Endothelial cell of umbilical vein (primary cell): ENCODE results near the gene PWWP2A. TPM values are rescaled to one million over a fixed set of nuclear protein-coding genes. Genes with fewer than 3 reads are reported as not detected.

Source experiments
- BruUV-seq: library from RNA; stranded (reverse); fragments of 400-500 nt; replicated peaks from 2 replicates; lab custom pipeline; 2021; lab: Mats Ljungman, UMichigan
- CTCF ChIA-PET: fragments of 300-600, 350-600 bp; sonication (Branson Sonifier 250); formaldehyde crosslinking; loops from one replicate; lab custom pipeline; 2021; ENCODE audit warnings: antibody characterized with exemption, inconsistent platforms; lab: Charles Lee
- POLR2A ChIA-PET: fragments of 300-600, 350-600 bp; sonication (Branson Sonifier 250); formaldehyde crosslinking; loops from one replicate; lab custom pipeline; 2021; ENCODE audit warnings: antibody characterized with exemption, inconsistent platforms; lab: Charles Lee
- DNase-seq: peaks from one replicate; pipeline ENCODE4 v3.0.0-alpha.2; 2011; ENCODE audit warnings: low read depth, low spot score
- FAIRE-seq: peaks from 2 replicates; lab custom pipeline; 2011; peaks lifted over from hg19 to GRCh38; lab: Jason Lieb, UNC
- H2AFZ ChIP-seq: 2 replicates; pipeline ENCODE4 v1.6.0; 2012; ENCODE audit warnings: low read depth, low read length, control low read depth, inconsistent platforms
- H3K27ac ChIP-seq: 2 replicates; pipeline ENCODE4 v1.5.1; 2011; ENCODE audit warnings: low read depth, mild to moderate bottlenecking, control low read depth, low read length, moderate library complexity; ENCODE audit not compliant: insufficient read depth
- H3K27me3 ChIP-seq, 2 experiments: 2 replicates each; pipeline versions ENCODE4 v1.6.0 to v1.6.1; 2011; ENCODE audit warnings: low read length in 2 of 2, mixed read lengths in 1 of 2; ENCODE audit not compliant: control insufficient read depth in 2 of 2, insufficient read depth in 2 of 2
- H3K36me3 ChIP-seq, 2 experiments: 2 replicates in 1 of 2; 3 replicates in 1 of 2; pipeline ENCODE4 v1.5.1; 2011; ENCODE audit warnings: low read length in 2 of 2, mild to moderate bottlenecking in 1 of 2, moderate library complexity in 1 of 2; ENCODE audit not compliant: control insufficient read depth in 2 of 2, insufficient read depth in 2 of 2; ENCODE audit errors: extremely low read depth in 1 of 2
- H3K4me1 ChIP-seq: 3 replicates; pipeline ENCODE4 v1.5.1; 2011; ENCODE audit warnings: mild to moderate bottlenecking, low read length; ENCODE audit not compliant: control insufficient read depth, insufficient read depth; ENCODE audit errors: extremely low read depth
- H3K4me2 ChIP-seq: 2 replicates; pipeline ENCODE4 v1.6.1; 2011; ENCODE audit warnings: low read length, control low read depth, mixed read lengths; ENCODE audit not compliant: insufficient read depth
- H3K4me3 ChIP-seq, 3 experiments: fragments of 200-600 bp in 1 of 3; sonication (generic), shearing (Covaris generic) in 1 of 3; replicated peaks in 1 of 3; 2 replicates each; pipeline ENCODE4 v1.5.1; 2011 to 2016; ENCODE audit warnings: control low read depth in 3 of 3, low read length in 3 of 3, mild to moderate bottlenecking in 2 of 3, inconsistent platforms in 1 of 3, low read depth in 1 of 3, moderate library complexity in 1 of 3; ENCODE audit not compliant: insufficient read depth in 1 of 3
- H3K79me2 ChIP-seq: 2 replicates; pipeline ENCODE4 v1.6.0; 2012; ENCODE audit warnings: low read length, inconsistent platforms; ENCODE audit not compliant: control insufficient read depth, insufficient read depth
- H3K9ac ChIP-seq: replicated peaks from 2 replicates; pipeline ENCODE3; 2011; ENCODE audit warnings: low read length, control low read depth; ENCODE audit not compliant: insufficient read depth; ENCODE audit errors: extremely low read depth
- H3K9me1 ChIP-seq: replicated peaks from 3 replicates; pipeline ENCODE4 v1.6.0; 2011; ENCODE audit warnings: mild to moderate bottlenecking, low read length; ENCODE audit not compliant: control insufficient read depth, insufficient read depth; ENCODE audit errors: extremely low read depth
- H3K9me3 ChIP-seq: replicated peaks from 2 replicates; pipeline ENCODE4 v1.5.1; 2012; ENCODE audit warnings: low read length, inconsistent platforms; ENCODE audit not compliant: control insufficient read depth, insufficient read depth
- H4K20me1 ChIP-seq: replicated peaks from 2 replicates; pipeline ENCODE3; 2011; ENCODE audit warnings: mild to moderate bottlenecking, low read length; ENCODE audit not compliant: control insufficient read depth, insufficient read depth; ENCODE audit errors: extremely low read depth
- CTCF ChIP-seq, 2 donors: IDR thresholded peaks; 1 replicate in 1 of 2; 2 replicates in 1 of 2; pipeline ENCODE4 v1.5.1; 2011; ENCODE audit warnings: low read length in 2 of 2, mild to moderate bottlenecking in 2 of 2, moderate library complexity in 2 of 2, control low read depth in 1 of 2, inconsistent platforms in 1 of 2, low read depth in 1 of 2; ENCODE audit not compliant: insufficient read depth in 1 of 2; ENCODE audit errors: extremely low read depth in 1 of 2
- EZH2 ChIP-seq: IDR thresholded peaks from 2 replicates; pipeline ENCODE4 v1.6.1; 2012; ENCODE audit warnings: borderline replicate concordance, low read depth, mild to moderate bottlenecking, moderate library complexity, low read length, inconsistent platforms; ENCODE audit not compliant: severe bottlenecking
- FOS ChIP-seq: IDR thresholded peaks from 2 replicates; pipeline ENCODE4 v1.6.1; 2011; ENCODE audit warnings: mild to moderate bottlenecking, low read length, moderate library complexity, borderline replicate concordance; ENCODE audit not compliant: insufficient read depth
- GATA2 ChIP-seq: IDR thresholded peaks from 2 replicates; pipeline ENCODE4 v1.7.0; 2011; ENCODE audit warnings: low read depth, mild to moderate bottlenecking, moderate library complexity, mixed read lengths, low read length; ENCODE audit not compliant: insufficient read length, insufficient read depth
- JUN ChIP-seq: IDR thresholded peaks from 2 replicates; pipeline ENCODE4 v1.6.1; 2011; ENCODE audit warnings: borderline replicate concordance, low read depth; ENCODE audit not compliant: insufficient read length, insufficient read depth
- MYC ChIP-seq: IDR thresholded peaks from one replicate; pipeline ENCODE4 v1.6.1; 2011; ENCODE audit warnings: mild to moderate bottlenecking, low read depth, low read length
- POLR2A ChIP-seq: IDR thresholded peaks from 2 replicates; pipeline ENCODE4 v1.6.1; 2012; ENCODE audit warnings: low read depth, mild to moderate bottlenecking, control low read depth, low read length
- dilution Hi-C: fragments of 300-500 bp; cut with MboI; formaldehyde crosslinking; loops from one replicate; pipeline ENCODE4 v1.15.0; 2019; ENCODE audit warnings: low sequenced_read_pairs; ENCODE audit not compliant: extremely low pct_ligation_motif_present
- intact Hi-C: fragments of 100-400 bp; cut with micrococcal nuclease; formaldehyde crosslinking; loops from one replicate; pipeline ENCODE4 v1.10.0; 2022
- polyA plus RNA-seq, 4 experiments: library from polyadenylated mRNA; depleted of rRNA in 3 of 4; stranded (reverse) in 3 of 4; unstranded in 1 of 4; fragments of >200 nt; gene quantifications; 2 replicates each; pipeline versions ENCODE4 v1.2.1 to v1.2.3, GENCODE V29; 2011 to 2012; ENCODE audit warnings: missing spikeins in 1 of 4
- total RNA-seq: library from RNA; stranded (reverse); gene quantifications from 2 replicates; pipeline ENCODE4 v1.2.3, GENCODE V29; 2021
- TF ChIP-seq, protein P1 (sequence below): IDR thresholded peaks from 2 replicates; pipeline ENCODE4 v1.6.1; 2011; ENCODE audit not compliant: insufficient read depth, insufficient read length

The PWWP2A gene
- total and polyA plus RNA-seq, 2 donors (not counting 3 experiments of a cell fraction or from before 2014, with no cell fraction given) = 4.6 to 19.3 TPM

GRCh38 chr5:160049099-160049498 is 70.2 kb downstream of the PWWP2A start:
- ChIA-PET CTCF (interaction anchor here (1.2 to 2.3 kb wide), 4 partner anchors 13 to 40 kb away, joined by 3 to 5 read pairs (median 4); no protein-coding TSS in a partner anchor), POLR2A (no interaction called here)
- no peaks in the 10 kb centered on the region for H3K27me3 ChIP-seq
- H3K4me2 ChIP-seq = no peak overlapping the region
- no peak for DNase-seq
- dilution Hi-C loops (no loop called here), intact Hi-C loops (no loop called here)
- H4K20me1 ChIP-seq = no peaks in the 10 kb centered on the region
- H3K4me3 ChIP-seq = no peak overlapping the region
- no peak for FAIRE-seq
- H3K9me1 ChIP-seq = no peaks in the 10 kb centered on the region
- TF ChIP-seq JUN (no peak), POLR2A (no peak), EZH2 (no peak), GATA2 (no peak), CTCF (IDR thresholded peaks at IDR 0.05; ENCODE audit: extremely low read depth in 1 of 2, insufficient read depth in 1 of 2, low read depth in 1 of 2, low read length in 2 of 2) (no peak)
- no peaks in the 10 kb centered on the region for H3K79me2 ChIP-seq
- H2AFZ ChIP-seq = no peak overlapping the region
- peaks cover 17 to 18% of the 10 kb centered on the region in 2 experiments for H3K36me3 ChIP-seq
- no peak overlapping the region for H3K27ac ChIP-seq
- no peak overlapping the region for H3K9ac ChIP-seq
- peaks cover 6% of the 10 kb centered on the region for H3K4me1 ChIP-seq
- no peaks in the 10 kb centered on the region for H3K9me3 ChIP-seq
- BruUV-seq = no TSS peak

DNA sequence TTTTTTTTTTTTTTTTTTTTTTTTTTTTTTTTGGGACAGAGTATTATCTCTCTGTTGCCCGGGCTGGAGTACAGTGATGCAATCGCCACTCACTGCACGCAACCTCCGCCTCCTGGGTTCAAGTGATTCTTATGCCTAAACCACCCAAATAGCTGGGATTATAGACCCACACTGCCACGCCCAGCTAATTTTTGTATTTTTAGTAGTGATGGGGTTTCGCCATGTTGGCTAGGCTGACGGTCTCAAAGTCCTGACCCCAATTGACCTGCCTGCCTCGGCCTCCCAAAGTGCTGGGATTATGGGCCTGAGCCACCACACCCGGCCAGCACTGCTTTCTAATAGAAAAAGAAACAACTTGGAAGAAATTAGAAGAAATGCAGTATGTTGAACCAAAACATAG is 71.1 kb downstream of the PWWP2A start:
- H3K79me2 ChIP-seq = no peaks in the 10 kb centered on the region
- no peak overlapping the region for H2AFZ ChIP-seq
- no peaks in the 10 kb centered on the region for H3K27me3 ChIP-seq
- no TSS peak for BruUV-seq
- no peak overlapping the region for H3K4me3 ChIP-seq
- ChIA-PET POLR2A (interaction anchor here (0.6 kb wide), 1 partner anchor 199 kb away, joined by 5 read pairs; no protein-coding TSS in a partner anchor), CTCF (no interaction called here)
- no peak overlapping the region for H3K4me2 ChIP-seq
- intact Hi-C loops (no loop called here), dilution Hi-C loops (no loop called here)
- no peaks in the 10 kb centered on the region for H3K9me1 ChIP-seq
- no peak for FAIRE-seq
- no peaks in the 10 kb centered on the region for H4K20me1 ChIP-seq
- no peaks in the 10 kb centered on the region for H3K9me3 ChIP-seq
- H3K27ac ChIP-seq = no peak overlapping the region
- no peak overlapping the region for H3K9ac ChIP-seq
- peaks cover 15 to 17% of the 10 kb centered on the region in 2 experiments for H3K36me3 ChIP-seq
- DNase-seq = no peak
- TF ChIP-seq, protein P1, sequence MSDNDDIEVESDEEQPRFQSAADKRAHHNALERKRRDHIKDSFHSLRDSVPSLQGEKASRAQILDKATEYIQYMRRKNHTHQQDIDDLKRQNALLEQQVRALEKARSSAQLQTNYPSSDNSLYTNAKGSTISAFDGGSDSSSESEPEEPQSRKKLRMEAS = no peak
- TF ChIP-seq CTCF (IDR thresholded peaks at IDR 0.05; ENCODE audit: extremely low read depth in 1 of 2, insufficient read depth in 1 of 2, low read depth in 1 of 2, low read length in 2 of 2) = no peak
- no peak for TF ChIP-seq MYC
- TF ChIP-seq EZH2 = no peak
- TF ChIP-seq FOS = no peak
- no peak for TF ChIP-seq POLR2A
- no peak for TF ChIP-seq GATA2
- H3K4me1 ChIP-seq = peaks cover 6% of the 10 kb centered on the region
